ENCODE measurements around the gene NBPF3.

NBPF3 gene

DNA sequence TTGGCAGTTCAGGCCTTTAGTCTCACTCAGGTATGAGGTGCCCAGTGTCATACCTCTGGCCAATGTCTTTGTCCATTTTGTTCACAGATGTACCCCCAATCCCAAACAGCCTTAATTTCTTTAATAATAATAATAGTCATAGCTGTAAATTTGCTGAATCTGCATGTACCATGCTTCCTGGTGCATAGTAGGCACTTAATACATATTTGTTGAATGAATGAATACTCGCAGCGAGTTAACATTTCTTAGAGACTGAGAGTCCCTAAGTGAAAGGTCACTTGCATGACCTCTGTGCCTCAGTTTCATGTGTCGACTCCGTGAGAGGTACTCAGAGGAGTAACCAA is 81.8 kb downstream of the NBPF3 start:
- DNase-seq = no peak

DNA sequence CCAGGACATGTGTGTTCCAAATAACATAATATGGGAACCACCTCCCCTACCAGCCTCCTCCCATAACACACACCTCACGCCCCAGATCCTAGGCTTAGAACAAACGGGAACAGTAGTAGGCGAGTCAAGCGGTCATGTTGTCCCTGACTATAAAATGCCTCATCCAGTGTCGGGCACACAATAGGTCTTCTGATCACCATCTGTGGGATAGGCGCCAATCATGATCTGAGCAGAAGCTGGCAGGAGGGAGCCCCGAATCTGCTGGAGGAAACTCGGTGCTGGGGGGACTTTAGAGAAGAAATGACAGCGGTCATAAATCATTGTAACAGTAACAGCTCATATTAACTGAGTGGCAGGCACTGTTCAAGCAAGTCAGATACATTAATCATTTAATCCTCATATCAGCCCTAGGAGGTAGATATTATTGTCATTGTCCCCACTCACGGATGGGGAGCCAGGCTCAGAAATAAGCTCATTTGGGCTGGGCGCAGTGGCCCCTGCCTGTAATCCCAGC is 82.6 kb downstream of the NBPF3 start:
- DNase-seq = no peak

DNA sequence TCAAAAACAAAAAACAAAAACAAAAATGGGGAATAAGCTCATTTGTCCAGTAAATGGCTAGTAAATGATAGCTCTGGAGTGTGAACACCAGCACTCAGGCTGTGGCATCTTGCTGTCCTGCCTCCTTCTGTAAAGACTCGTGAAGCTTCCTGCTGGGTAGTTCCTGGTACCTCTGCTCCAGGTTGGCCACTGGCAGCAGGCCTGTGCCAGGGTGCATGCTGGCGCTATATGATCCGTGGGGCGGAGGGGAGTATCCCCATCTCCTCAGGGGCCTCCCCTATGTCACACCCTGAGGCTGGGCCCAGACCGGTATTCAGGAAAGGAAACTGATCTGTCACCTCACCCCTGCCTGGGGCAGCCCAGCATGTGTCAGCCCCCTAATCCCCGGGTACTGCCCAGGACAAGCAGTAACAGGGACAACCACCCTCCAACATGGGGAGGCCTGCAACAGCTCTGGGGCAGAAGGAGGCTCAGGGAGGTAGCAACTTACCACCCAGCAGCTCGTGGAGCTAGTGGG is 83.4 kb downstream of the NBPF3 start:
- no peak for DNase-seq

DNA sequence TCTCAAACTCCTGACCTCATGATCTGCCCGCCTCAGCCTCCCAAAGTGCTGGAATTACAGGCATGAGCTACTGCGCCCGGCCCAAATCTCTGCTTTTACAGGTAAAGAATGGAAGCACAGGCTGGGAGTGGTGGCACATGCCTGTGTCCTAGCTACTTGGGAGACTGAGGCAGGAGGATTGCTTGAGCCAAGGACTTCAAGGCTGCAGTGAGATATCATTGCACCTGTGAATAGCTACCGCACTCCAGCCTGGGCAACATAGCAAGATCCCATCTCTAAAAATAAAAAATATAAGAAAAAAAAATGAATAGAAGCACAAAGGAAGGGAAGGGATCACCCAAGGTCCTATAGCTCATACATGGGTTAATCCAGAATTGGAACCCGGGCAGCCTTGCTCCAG is 84.3 kb downstream of the NBPF3 start:
- no peak for DNase-seq

DNA sequence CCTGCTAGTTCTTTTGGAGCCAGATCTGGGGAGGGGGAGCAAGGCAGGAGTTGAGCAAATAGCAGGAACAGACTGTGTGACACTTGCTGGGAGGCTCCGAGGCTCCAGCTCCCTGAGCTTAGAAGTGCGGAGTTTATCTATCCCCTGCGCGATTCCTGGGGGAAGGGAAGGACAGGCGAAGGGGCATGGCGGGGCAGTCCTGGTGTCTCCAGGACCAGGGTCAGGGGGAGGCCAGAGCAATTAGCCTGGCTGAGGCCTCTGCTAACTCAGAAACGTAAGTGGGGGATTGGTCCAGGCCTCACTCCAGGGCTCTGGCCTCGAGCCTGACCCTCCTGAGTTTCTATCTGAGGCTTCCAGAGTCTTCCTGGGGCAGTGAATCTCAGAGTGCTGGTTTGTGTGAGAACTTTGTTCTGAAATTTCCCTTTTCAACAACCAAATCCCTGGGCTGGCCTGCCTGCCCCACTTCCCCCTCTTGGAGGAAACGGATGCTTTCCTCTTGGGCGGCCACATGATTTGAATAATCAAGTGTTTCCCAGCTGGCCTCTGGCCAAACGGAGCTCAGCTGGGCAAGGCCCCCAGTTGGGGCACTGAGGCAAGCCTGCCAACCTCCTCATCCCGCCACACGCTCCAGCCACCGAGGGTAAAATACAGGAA is 84.9 kb downstream of the NBPF3 start:
- DNase-seq = no peak

DNA sequence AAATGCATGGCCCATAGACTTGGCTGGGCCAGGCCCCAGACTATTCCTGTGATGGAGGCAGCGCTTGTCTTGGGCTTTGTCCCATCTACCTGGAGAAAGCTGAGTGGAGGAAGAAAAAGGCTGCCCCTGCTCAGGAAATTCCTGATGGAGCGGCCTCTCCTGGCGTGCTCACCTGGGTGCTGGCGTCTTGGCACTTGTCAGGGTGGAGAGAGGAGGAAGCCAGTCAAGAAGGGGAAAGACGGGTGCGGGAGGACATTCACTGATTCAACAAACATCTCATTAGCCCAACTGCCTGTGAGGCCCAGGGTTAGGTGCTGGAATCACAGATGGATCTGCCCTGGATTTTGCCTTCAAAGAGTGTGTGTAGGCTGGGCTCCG is 85.4 kb downstream of the NBPF3 start:
- no peak for DNase-seq

DNA sequence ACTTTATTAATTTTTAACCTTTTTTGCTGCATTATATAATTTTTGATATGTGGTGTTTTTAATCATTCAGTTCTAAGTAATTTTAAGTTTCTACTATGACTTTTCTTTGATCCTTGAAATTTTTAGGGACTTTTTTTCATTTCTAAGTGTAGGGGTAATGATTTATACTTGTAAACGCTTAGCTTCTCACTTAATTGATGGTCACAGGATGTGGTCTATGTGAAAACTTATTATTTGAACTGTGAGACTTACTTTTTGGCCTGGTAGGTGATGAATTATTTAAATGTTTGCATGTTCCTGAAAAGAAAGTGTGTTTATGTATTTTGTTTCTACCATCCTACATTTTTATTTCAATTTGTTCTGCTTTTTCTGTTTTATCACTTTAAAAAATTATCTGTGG is 86.5 kb downstream of the NBPF3 start:
- DNase-seq = no peak

DNA sequence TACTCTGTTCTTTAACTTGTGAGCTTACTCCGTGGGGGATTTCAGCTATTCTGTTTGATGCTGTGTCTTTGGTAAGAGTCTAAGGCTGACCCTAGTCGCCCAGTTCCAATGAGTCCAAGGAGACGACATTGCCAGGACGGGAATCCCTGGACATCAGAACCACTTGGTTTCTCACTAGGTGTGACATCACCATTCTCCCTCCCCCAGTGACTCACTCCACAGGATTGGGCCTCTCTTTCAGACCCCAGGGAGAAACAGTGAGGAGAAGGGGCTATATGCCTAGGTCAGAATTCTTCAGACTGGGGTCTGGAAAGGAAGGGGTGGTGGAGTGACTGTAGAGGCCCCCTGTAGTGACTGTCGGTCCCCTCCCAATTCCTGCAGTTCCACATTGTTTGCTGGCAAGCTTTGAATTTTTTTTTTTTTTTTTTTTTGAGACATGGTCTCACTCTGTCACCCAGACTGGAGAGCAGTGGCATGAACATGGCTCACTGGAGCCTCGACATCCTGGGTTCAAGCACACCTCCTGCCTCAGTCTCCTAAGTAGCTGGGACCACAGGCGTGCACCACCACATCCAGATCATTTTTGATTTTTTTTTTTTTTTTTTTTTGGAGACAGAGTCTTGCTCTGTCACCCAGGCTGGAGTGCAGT is 90.6 kb downstream of the NBPF3 start:
- no peak for DNase-seq

DNA sequence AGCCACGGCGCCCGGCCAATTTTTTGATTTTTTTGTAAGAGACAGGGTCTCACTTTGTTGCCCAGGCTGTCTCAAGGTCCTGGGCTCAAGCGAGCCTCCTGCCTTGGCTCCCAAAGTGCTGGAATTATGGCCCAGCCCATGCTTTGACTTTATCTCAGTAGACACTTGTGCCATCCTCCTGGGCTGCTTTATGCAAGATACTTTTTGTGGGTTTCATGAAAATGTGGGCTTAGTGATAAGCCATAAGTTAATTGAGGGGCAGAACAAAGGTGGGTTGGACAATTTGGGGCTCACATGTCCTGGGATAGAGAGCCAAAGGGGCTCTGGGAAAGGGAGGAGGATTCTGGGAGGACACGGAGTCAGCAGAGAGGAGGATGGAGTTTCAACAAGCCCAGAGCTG is 91.3 kb downstream of the NBPF3 start:
- no peak for DNase-seq

DNA sequence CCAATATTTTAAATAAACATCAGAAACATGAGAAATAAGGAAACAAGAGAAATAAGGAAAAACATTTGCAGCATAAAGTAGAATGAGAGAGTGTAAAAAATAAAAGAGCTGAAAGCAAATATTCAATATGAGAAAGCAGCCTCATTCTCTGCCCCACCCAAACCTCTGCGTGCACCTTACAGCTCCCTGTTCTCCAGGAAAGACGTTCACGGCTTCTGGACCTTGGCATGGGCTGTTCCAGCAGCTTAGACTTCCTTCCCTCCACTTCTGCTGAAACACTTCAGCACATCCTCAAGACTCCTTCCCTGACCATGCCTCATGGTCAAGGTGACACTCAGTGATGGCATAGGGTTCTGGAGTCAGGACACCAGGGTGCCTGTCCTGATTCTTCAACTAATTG is 92.6 kb downstream of the NBPF3 start:
- DNase-seq = no peak

DNA sequence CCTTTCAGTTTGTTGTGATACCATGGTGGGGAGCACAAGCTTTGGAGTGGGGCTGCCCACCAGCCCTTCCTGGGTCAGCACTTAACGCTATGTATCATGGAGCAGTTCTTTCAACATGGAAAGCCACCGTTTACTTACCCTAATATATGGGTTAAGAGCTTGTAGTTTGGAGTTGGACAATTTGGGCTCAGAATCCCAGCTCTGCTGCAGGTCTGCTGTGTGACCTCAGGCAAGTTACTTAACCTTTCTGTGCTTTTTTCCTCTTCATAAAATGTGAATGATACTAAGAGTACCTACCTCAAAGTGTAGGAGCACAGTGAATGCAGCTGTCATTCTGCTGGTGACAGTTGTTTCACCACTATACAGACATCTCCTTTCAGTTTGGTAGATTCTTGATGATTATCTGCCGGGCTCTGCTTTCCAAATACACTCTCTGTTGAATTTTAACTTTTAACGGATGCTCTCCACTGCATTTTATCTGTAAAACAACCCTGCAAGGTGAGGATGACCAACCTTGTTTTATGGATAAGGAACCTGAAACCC is 93.1 kb downstream of the NBPF3 start:
- DNase-seq = no peak

DNA sequence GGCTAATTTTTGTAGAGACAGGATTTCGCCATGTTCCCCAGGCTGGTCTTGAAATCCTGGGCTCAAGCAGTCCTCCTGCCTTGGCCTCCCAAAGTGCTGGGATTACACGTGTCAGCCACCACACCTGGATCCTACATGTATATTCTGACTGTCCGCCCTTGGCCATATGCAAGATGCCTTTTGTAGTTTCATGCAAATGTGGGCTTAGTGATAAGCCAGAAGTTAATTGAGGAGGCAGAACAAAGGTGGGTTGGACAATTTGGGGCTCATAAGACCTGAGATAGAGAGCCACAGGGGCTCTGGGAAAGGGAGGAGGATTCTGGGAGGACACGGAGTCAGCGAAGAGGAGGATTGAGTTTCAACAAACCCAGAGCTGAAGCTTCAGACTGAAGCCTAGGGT is 94.2 kb downstream of the NBPF3 start:
- no peak for DNase-seq

Measured in activated CD4-positive, alpha-beta T cell treated with anti-CD3 and anti-CD28 coated beads, Interleukin-2, amount 50 U/mL, for 16 hours (primary cell).